Measurements from ENCODE around the gene SGSM1.

The SGSM1 gene

GRCh38 chr22:24952837-24953383, 146.9 kb downstream of the SGSM1 start:
- DNase-seq (ENCODE audit: low read depth), result peak; percentile 33
- TF ChIP-seq, protein P1, sequence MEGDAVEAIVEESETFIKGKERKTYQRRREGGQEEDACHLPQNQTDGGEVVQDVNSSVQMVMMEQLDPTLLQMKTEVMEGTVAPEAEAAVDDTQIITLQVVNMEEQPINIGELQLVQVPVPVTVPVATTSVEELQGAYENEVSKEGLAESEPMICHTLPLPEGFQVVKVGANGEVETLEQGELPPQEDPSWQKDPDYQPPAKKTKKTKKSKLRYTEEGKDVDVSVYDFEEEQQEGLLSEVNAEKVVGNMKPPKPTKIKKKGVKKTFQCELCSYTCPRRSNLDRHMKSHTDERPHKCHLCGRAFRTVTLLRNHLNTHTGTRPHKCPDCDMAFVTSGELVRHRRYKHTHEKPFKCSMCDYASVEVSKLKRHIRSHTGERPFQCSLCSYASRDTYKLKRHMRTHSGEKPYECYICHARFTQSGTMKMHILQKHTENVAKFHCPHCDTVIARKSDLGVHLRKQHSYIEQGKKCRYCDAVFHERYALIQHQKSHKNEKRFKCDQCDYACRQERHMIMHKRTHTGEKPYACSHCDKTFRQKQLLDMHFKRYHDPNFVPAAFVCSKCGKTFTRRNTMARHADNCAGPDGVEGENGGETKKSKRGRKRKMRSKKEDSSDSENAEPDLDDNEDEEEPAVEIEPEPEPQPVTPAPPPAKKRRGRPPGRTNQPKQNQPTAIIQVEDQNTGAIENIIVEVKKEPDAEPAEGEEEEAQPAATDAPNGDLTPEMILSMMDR (conservative IDR thresholded peaks at IDR 0.05; ENCODE audit: low read length), result no peak
- peak overlapping the region; percentile 72 for H3K4me3 ChIP-seq (ENCODE audit: low read length)

DNA sequence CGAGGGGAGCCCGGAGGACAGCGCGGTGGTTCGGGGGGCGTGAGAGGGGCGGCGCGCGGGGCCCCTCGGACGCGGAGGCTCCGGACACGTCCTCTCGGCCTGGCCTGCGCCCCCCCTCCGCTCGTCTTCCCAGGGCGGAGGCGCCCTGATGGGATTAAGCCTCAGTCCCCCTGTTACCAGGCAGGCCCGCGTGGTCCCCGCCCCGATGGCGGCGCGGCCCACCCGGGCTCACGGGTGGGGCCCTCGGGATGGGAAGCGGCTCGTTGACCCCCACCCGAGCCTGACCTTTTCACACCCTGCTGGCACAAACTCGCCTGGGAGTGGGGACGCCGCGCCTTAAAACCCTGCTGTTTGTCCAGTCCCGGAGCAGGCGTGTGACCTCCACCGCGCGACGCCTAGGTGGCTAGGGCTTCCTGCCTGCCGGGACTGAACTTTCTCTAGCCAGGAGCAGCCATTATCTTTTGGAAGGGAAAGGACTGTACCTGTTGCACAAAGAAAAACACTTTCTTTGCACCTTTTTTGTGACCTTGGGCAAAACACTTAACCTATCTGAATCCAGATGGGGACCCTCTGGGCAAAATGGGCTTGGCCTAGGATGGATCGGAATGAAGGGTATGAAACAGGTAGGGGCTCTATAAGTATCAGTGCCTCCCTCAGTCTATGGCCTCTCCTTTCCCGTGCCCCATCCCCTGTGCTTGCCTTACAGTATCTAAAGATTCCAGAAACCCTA, 147.5 kb downstream of the SGSM1 start:
- DNase-seq (ENCODE audit: low read depth), result no peak
- peak overlapping the region; percentile 72 for H3K4me3 ChIP-seq (ENCODE audit: low read length)
- TF ChIP-seq, protein P1 (conservative IDR thresholded peaks at IDR 0.05; ENCODE audit: low read length), result no peak

DNA sequence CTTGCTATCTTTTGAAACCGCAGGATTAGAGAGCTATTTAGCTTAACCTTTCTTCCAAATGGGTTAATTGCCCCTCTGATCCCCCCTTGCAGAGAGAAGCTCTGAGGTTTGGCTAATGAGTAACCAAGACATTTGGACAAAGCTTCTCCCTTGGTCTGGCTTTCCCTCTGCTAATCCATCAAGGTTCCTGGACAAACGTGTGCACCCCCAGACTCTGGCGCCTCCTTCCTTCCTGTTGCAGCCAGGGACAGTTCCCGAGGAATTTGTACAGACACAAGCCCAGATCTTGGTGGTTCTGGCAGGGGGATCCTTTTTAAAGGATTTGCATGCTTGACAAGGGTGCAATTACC, 148.1 kb downstream of the SGSM1 start:
- no peak overlapping the region for H3K4me3 ChIP-seq (ENCODE audit: low read length)
- DNase-seq (ENCODE audit: low read depth), result no peak
- TF ChIP-seq, protein P1 (conservative IDR thresholded peaks at IDR 0.05; ENCODE audit: low read length), result no peak

DNA sequence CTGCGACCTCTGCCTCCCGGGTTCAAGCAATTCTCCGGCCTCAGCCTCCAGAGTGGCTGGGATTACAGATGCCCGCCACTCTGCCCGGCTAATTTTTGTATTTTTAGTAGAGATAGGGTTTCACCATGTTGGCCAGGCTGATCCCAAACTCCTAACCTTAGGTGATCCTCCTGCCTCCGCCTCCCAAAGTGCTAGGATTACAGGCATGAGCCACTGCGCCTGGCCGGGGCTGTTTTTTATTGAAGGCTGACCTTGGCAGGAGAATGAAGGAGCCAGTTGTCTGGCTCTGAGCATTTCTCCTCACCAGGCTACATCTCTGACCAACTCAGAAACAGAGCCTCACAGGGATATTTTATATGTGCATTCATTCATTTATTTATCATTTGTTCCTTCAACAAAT, 148.8 kb downstream of the SGSM1 start:
- DNase-seq (ENCODE audit: low read depth), result no peak
- no peak overlapping the region for H3K4me3 ChIP-seq (ENCODE audit: low read length)
- TF ChIP-seq, protein P1 (conservative IDR thresholded peaks at IDR 0.05; ENCODE audit: low read length), result no peak

DNA sequence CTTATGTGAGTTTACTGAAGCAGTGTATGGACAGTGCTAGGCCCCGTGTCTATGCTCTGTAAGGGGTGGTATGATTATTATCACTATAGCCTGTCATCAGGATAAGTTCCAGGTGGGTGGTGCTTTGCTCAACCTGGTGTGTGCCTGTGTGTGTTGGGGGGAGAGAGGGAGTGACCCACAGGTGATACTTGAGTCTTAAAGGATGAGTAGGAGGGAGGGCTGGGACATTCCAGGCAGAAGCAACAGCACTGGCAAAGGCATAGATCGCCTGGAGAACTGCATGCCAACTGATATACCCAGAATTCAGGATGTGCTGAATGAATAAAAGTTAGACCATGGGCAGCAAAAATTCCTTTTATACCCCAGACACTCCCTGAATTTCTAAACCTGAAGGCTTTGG, 151.0 kb downstream of the SGSM1 start:
- TF ChIP-seq, protein P1 (conservative IDR thresholded peaks at IDR 0.05; ENCODE audit: low read length), result no peak
- no peak for DNase-seq (ENCODE audit: low read depth)
- no peak overlapping the region for H3K4me3 ChIP-seq (ENCODE audit: low read length)

- DNase-seq (ENCODE audit: low read depth), result no peak
Measured at GRCh38 chr22:24961217-24961844, 155.3 kb downstream of the SGSM1 start.

More at GRCh38 chr22:24961217-24961844, 155.3 kb downstream of the SGSM1 start:
- no peak overlapping the region for H3K4me3 ChIP-seq (ENCODE audit: low read length)
- TF ChIP-seq, protein P1 (conservative IDR thresholded peaks at IDR 0.05; ENCODE audit: low read length), result no peak
